GM21360 (cell line): ENCODE data around the gene TRMT1.
"Not testable (repeated sequence)": the region's sequence is repeated elsewhere in the genome, so short reads cannot be mapped to it uniquely, and the experiment has no call there.

ENCODE experiments used
- ATAC-seq: cut with Tn5 transposase; IDR thresholded peaks from one replicate; pipeline ENCODE4 v1.9.1; 2021; ENCODE audit warnings: mild to moderate bottlenecking, moderate library complexity; ENCODE audit not compliant: unreplicated experiment

Gene TRMT1

DNA sequence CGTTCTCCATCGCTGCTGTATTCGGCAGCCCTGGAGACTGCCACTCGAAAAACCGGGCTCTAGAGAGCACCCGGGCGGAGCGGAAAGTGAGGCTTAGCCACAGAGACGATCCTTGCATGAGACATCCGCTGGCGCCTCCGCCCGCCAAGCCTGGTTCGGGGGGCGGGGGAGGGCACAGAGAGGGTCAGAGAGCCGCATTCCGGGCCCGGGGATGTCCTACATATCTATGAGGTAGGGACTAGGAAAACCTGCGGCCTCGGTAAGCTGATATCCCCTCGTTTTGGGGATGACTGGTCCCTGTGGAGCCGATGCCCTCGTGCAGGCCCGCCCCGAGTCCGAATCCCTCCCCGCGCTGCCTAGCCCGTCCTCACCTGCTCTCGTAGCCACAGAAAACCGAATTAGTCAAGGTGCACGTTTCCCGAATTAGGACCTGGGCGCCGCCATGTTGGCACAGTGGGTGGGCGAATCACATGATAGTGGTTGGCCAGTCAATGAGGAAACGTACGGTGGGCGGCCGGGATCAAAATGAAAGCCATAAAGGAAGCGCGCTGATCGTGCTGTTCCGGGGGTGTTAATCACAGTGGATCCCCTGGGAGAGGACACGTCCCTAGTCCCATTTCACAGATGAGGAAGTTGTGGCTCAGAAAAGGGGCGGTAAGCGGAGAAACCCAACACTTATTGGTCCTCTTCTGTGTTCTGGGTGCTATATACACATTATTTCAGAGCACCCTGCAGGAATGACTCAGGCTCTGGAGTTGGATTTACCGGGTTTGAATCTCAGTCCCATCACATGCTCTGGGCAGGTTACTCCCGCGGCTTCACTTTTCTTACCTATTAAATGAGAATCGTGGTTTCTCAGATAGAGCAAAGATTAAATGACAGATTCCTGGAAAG, at the start of gene TRMT1:
TSS of gene TRMT1 (minus strand) at position 459 of the 894 bp plus-strand sequence. CDS start at position 118, 341 bp downstream.
- ATAC-seq: peak; percentile 43

DNA sequence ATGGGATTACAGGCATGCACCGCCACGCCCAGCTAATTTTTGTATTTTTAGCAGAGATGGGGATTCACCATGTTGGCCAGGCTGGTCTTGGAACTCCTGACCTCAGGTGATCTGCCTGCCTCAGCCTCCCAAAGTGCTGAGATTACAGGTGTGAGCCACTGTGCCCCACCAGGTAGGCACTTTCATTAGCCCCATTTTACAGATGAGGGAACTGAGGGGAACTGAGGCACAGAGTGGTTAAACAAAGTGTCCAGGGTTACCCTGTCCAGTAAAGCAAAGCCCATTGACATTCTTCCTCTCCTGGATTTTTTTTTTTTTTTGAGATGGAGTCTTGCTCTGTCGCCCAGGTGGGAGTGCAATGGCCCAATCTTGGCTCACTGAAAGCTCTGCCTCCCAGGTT, 49.6 kb upstream of the TRMT1 start:
- not testable (repeated sequence) for ATAC-seq

DNA sequence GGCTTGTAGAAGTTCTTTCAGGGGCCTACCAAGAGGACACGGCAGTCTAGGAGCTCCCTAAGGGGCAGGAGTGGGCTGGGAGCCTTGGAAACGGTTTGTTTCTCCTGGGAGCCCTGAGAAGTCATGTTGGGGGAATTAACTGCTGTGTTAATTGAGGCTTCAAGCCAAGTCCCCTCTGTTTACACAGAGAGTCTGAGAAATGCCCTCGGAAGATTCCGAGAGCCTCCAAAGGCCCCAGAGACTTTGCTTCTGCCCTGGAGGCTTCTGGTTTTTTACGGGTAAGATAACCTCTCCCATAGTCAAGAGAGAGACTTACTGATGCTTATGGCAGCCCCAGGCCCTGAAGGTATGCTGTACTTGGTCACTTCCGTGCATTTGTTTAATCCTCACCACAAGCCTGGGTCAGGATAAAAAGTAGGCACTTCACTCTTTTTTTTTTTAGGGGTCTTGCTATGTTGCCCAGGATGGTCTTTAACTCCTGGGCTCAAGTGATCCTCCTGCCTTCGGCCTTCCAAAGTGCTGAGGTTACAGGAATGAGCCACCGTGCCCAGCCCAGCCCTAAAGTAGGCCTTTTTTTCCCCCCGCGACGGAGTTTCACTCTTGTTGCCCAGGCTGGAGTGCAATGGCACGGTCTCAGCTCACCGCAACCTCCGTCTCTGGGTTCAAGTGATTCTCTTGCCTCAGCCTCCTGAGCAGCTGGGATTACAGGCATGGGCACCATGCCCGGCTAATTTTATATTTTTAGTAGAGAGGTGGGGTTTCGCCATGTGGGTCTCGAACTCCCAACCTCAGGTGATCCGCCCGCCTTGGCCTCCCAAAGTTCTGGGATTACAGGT, 48.8 kb upstream of the TRMT1 start:
- ATAC-seq: no peak

DNA sequence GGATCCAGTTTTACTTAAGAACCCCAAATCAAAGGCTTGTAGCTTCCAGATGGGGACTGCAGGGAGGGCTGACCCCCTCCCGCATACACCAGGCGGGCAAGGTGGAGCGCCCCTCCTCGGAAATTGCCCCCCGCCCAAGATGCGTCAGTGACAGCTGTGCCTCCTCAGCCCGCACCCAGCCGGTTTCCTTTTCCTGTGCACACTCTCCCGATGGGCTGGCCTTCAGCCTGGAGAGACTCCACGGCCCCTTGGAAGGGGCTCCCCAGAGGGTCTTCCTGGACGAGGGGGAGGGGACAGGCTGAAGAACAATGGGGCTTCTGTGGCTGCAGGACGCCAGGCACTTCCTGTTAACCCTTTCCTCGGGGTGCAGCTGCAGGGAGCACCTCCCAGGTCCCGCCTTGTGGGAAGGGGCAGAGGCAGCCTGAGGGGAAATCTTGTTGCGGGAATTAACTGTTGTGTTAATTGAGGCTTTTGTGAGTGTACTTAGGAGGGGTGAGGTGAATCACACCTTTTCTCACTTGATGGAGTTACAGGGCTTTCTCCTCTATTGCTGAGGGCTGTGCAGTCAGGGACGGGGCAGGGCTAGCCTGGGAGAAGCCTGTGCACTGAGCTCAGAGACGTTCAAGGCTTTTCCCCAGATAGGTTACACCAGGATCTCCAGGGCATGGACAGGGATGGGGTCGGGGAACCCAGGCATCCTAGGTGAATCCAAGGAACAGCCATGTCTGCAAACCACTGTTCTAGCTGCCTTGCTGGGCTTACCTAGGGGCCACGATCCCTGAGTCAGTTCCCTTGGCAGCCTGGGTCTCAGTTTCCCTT, 48.0 kb upstream of the TRMT1 start:
- no peak for ATAC-seq

DNA sequence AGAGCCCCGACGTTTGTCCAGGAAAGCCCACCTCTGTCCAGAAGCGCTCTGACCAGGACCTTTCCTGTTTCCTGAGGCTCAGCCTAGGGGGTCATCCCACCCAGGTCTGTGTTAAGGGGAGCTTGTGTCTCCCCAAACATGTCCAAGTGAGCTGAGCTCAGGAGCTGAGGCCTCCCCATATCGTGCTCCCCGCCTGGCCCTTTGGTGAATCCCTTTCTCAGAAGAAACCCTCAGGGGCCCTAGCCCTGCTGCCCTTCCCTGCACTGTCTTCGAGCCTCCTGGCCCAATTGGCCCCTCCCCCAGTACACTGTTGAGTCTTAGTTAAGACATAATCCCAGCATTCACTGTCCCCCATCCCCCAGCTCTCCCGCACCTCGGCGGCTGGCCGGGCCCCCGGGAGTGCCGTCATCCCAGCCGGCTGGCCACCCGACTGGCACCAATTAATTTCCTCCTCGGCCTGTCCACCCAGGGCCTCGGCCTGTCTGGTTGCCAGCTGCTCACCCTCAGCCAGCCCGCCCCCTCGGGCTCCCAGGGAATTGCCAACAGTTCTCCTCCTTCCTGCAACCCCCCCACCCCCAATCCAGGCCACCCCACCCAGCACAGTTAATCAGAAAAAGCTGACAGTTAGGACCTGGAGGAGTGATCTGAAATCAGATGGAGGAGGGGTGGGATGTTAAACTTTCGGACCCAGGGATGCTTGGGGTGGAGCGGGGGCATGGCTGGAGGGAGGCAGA, 47.2 kb upstream of the TRMT1 start:
- no peak for ATAC-seq

DNA sequence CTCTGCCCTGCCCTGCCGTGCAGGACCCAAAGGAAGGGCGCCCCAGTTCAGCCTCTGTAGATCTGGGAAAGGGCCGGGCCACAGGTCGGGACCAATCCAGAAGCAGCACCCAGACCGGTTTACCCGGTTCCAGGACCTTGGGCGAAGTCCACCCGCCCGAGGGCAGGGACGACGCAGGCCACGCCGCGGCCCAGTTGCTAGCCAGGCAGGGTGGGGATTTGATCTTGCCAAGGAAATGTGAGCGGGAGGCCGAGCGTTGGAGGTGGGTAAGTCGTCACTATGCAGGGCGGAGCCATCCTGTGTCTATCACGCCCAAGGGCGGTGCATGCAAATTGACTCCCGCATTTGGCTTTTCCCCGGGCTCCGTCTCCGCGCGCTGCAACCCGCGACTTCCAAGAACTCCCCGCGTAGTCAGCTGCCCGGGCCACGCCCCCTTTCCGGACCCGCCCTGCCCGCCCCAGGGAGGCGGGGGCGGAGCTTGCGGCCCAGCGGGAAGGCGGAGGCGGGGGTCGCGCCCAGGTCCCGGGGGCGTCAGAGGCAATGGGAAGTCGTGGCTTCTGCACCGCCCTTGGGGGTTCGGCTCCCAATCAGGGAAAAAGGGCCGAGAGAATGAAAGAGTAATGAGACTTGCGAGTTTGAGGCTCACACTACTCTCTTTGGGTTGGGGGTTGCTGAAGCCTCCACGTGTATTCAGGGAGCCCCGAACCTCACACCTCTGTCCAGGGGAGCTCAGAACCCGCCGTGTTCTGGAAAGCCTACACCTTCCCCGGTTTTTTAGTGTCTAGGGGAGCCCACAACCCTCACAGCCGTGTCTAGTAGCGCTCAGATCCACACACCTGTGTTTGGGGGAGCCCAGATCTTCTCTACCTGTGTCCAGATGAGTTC, 46.4 kb upstream of the TRMT1 start:
- ATAC-seq: no peak

DNA sequence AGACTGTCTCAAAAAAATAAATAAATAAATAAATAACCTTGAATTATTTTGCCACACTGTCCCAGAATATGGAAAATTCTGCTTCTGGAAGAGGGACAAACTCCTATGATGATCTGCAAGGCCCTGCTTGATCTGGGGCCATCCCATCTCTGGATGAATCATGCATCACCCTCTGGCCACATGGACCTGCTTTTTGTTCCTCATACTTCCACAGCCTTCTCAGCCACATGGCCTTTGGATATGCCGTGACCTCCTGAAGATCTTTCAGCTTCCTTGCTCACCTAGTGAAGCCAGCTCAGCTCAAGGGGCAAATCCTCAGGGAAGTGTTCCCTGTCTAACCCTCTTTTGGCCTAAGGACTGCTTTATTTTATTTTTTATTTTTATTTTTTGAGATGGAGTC, 44.0 kb upstream of the TRMT1 start:
- ATAC-seq: no peak

DNA sequence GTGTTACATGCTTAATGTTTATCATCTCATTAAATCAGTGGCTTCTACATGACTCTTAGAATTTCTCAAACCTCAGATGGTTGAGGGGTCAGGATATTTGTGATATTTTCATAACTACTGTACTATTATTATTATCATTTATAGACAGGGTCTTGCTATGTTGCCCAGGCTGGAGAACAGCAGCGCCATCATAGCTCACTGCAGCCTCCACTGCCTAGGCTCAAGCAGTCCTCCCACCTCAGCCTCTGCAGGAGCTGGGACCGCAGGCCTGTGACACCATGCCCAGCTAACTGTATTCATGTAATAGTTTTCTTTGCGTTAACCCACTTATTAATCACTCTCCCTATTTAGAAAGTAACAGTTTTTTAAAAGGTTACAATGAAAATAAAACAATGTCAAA, 43.2 kb upstream of the TRMT1 start:
- no peak for ATAC-seq

DNA sequence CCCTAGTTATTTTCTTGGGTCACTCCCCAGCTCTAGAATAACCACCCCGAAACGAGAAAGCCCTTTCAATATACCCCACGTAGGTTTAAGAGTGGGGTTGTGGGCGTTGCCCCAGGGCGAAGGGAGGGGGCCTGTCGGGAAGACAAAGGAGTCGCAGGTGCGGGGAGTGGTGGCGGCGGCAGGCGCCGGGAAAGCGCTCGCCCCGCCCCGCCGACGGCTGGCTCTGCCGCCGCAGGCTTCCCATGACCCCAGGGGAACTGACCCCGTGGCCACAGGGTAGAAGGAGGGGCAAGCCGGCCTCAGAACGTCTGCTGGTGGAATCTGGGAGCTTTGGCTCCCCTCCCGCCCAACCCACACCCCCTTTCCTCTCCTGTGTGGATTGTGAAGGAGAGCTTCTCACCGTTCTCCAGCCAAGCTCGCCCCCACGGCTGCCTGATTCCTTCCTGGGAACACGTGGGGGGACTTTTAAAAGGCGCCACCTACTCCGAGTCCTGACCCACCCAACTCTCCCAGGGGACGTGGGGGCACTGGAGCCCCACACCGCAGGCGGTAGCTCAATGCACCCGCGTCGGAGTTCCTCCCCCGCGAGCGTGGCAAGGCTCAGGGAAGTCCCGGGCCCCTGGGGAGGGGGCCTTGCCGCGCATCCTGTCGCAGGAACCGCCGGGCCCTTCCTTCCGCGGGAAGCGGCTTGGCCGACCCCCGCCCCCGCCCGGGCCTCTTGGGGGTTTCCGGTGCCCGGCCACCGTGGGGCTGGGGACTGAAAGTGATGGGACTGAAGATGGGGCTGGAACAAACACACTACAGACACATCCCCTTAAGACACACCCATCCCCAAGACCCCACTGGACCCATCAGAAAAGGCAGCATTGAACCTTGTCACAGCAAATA, 39.2 kb upstream of the TRMT1 start:
- no peak for ATAC-seq

DNA sequence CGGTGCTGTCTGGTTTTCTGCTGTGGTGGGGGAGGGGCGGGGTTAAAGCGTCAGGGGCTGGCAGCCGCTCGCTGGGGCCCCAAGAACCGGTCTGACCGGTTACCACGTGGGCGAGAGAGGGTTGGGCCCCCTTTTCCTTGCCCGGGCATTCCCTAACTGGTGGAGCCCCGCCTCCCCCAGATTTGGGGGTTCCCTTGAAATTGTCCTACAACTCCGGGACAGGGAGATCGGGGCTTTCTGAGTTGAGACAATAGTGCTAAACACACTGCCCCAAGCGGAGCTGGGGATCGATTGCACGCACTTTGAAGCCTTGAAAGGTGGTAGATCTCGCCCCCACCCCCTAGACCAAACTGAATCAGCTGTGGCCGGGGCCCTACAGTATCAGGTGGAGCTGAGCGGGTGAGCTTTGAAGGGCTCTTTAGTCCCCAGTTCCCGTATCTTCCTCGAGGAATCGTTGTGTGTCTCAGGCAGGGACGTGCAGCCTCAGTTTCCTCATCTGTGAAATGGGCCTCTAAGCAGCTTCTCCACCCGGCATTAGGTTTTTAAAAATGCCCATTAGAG, 38.5 kb upstream of the TRMT1 start:
- ATAC-seq: no peak

DNA sequence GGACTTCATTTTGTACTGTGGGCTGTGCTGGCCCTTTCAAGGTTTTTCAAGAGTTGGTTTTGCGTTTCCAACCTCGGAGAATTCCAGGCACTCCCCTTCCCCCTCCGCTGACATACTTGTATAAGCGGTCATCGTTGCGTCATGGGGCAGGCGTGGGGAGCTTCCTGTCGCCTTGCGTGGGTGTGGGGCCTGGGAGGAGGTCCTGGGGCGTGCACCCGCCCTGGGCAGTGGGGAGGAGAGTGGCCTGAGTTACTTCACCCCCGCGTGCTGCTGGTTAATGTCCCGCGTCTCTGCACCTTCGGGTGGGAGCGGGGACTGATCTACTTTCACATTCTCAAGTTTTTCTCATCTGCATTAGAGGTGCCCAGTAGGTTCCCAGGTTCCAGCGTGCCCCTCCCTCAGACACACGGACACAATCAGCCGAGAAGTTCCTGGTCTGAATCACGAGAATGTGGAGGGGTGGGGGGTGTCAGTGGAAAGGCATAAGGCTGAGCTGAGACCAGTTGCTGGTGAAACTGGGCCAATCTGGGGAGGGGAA, 37.8 kb upstream of the TRMT1 start:
- no peak for ATAC-seq

DNA sequence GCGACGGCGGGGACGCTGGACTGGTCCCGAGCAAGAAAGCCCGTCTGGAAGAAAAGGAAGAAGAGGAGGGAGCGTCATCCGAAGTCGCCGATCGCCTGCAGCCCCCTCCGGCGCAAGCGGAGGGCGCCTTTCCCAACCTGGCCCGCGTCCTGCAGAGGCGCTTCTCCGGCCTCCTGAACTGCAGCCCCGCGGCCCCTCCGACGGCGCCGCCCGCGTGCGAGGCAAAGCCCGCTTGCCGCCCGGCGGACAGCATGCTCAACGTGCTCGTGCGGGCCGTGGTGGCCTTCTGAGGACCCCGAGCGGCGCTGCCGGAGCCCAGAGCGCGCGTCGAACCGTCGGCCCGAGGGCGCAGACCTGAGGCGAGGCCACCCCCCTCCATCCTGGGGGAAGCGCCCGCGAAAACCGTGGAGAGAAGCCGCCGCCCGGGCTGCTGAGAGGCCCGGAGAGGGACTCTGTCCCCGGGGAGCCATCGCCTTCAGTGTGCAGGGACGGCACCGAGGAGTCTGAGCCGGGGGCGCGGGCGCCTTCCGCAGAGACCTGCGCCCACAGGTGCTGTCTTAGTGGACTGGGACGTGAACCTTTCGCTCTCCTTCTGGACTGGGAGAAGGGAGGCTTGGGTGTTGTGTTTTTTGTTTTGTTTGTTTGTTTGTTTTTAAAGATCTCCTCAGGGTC, 37.2 kb upstream of the TRMT1 start:
- no peak for ATAC-seq

DNA sequence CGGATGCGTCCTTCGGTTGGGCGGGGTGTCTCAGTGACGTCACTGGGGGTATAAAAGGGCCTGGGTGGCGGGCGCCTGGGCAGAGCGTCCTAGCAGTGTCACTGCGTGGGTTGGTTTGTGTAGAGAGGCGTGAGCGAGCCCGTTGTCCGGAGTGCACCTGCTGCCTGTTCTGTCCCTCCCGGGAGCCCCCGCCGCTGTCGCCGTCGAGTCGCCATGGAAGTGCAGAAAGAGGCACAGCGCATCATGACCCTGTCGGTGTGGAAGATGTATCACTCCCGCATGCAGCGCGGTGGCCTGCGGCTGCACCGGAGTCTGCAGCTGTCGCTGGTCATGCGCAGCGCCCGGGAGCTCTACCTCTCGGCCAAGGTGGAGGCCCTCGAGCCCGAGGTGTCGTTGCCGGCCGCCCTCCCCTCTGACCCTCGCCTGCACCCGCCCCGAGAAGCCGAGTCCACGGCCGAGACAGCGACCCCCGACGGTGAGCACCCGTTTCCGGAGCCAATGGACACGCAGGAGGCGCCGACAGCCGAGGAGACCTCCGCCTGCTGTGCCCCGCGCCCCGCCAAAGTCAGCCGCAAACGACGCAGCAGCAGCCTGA, 36.5 kb upstream of the TRMT1 start:
- peak; percentile 21 for ATAC-seq

DNA sequence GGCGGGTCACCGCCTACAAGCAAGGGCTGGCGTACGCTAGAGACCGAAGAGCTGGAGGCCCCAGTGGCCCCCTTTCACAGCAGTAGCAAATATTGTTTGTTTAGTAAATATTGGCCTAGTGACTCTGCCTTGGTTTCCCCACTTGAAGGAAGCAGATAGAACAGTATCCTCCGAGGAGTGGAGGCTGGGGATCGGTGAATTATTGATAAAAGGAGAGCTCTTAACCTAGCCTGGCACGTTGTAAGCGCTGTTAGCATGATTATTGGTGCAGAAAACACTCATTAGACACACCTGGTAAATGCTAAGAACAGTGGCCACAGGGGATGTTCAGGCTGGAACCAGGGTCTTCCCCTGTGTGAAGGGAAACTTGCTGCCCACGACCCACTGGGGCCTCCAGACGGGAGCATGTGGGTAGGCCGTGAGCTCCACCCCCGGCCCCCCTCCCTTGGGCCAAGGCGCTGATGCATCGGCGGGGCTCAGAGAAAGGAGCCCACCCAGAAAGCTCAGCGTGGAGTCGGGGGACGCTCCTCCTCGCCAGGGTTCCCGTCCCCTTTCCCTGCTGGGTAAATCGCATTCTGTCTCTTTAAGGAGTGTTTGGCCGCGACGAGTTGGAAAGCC, 35.9 kb upstream of the TRMT1 start:
- peak; percentile 6 for ATAC-seq

DNA sequence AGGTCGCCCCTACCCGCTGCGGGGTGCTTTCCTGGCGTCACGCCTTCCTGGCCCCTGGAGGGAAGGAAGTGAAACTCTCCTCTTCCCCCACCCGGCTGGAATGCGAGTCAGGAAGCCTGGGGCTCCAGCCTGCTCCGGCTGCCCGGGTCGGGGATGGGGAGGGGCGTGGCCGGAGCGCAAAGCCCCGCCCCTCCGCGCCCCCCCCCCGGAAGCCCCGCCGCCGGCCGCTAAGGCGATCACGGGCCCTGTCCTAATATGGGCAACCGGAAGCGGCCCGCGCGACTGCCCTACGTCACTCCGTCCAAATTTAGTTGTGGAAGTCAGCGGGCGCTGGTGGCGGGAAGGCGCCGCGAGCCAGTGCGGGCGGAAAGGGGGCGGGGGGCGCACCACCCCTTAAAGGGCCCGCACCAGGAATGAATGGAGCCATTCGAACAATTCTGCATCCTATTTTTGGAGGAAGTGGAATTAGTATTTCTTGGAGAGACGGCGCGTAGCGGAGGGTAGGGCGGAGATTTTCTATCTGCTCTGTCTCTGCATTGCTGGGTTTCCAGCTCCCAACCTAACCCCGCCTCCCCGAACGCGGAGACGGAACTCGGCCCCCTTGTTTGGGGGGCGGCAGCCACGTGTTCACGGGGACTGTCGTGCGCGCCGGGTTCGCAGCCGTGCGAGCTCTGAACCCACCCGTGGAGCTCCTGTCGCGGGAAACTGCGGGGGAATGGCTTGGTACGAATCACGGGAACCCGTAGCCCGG, 35.2 kb upstream of the TRMT1 start:
- peak; percentile 35 for ATAC-seq
